Activated CD4-positive, alpha-beta T cell treated with anti-CD3 and anti-CD28 coated beads, Interleukin-10, Interleukin-2, amounts not matched to agents 100 ng/mL and 50 ng/mL, durations not matched to agents 16 hours and 8 hours (primary cell): Measurements from ENCODE around the gene SSNA1.

Experiments used
- DNase-seq: peaks from one replicate; pipeline ENCODE4 v3.0.0-alpha.2; 2020

Gene SSNA1

DNA sequence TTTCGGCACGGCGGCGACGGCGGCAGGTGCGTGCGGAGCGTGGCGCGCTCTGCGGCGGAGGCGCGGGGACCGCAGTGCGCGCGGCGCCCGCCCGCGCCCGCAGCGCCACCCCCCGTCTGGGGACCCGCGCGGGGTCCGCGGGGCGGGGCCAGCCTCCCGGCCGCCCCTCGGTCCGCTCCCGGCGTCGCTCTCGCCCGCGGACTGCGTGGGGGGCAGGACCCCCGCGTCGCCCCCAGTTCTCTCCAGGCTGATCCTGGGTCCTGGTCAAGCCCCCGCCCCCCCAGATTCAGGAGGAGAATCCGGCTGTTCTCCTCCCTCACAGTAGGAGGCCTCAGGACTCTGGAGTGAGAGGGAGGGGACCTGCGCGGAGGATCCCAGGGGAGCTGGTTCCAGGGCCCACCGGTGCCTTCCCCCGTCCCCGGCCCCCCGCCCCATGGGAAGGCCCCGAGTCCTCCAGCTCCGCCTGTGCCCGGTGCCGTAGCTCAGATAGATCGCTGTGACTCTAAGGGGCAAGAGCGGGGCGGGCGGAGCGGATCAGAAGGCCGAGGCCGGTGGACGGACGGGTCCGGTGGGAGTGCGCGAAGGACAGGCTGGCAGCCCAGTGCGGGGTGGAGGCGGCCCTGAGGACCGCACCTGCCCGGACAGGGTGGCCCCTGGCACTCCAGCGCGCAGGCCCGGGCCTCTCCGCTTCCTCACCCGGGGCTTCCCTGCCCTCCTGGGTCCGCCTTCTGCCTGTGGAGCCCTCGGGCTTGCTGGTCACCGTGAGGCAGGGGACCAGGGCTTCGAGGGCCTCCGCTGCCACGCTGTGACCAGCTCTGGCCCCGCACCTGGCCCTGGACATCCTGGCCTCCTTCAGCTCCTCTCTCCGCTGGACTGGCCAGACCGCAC lies 34.0 kb downstream of the SSNA1 start, which contains the start of gene RNF208:
Gene RNF208 (minus strand): TSS at position 51 of the 888 bp plus-strand sequence. CDS start 1,028 bp downstream, outside the sequence.
- no peak for DNase-seq

DNA sequence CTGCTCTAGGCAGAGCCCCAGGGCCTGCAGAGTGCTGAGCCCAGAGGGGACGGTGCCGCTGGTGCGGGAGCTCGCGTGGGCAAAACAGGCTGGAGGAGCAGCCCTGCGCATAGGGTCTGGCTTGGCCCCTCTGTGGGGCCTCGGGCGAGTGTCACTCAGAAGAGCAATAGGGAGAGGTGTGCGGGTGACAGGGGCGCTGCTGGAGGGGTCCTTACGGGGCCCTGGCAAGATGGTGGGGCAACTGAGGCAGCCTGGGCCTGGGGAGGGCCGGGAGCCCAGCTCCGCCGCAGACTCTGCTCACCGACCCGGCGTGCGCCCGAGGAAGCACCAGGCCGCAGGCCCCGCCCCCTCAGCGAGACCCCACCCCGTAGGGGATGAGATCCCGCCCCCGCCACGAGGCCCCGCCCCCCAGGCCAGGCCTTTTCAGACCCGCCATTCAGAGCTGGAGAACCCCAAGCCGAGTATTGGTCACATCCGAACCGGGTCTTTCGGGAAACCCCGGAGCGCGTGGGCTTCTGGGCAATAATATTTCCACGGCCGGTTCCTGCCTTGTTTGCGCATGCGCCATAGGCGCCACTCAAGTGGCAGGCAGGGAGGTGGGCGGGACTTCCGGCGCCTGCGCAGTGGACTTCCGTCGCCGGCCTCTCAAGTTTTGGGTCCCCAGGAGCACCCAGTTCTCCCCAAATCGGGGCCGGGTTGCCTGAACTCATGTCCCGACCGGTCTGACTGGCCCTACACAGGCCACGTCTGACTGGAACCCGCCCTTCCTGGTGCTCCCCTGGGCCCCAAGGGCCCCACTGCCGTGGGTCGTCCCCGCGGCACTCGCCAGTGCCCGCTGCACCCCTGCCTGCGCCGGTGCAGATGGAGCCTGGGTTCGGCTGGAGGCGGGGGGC lies 34.8 kb downstream of the SSNA1 start:
- peak; percentile 100 for DNase-seq

DNA sequence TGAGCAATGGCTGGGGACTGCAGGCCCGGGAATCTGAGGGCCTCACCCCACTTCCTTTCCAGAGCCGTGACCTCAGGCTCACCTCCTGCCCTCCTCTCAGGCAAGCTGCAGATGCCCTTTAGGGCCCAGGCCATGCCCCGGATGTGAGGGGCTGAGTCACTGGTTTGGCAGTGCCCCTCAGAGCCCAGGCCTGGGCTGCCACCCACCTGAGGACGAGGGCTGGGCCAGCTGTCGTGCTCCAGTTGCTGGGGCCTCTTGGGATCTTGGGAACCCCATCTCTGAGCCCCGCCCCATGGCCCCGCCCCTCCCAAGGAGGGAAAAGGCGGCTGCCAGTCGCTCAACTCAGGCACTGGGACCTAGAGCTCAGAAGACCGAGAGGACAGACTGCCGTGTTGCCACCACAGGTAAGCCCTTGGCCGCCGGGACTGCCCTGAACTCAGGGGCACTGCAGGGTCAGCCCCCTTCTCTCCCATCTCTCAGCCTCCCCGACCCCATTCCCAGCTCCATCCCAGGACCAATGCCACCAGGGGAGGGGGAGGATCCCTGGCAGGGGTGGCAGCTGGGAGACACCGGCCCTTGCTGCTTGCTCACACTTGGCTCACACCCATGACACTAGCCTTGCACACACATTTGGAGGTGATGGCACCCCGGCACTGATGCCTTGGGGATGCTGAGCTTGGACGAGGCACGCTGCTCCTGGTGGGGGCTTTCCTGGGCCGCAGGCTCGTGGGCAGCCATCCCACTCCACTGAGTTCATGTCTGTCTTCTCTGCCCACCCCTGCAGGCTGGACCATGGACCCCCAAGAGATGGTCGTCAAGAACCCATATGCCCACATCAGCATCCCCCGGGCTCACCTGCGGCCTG lies 36.6 kb downstream of the SSNA1 start, which contains the start of gene CYSRT1:
Gene CYSRT1 (plus strand): TSS at position 345 of the 865 bp plus-strand sequence. CDS start 448 bp downstream, at position 793.
- DNase-seq = peak; percentile 50

DNA sequence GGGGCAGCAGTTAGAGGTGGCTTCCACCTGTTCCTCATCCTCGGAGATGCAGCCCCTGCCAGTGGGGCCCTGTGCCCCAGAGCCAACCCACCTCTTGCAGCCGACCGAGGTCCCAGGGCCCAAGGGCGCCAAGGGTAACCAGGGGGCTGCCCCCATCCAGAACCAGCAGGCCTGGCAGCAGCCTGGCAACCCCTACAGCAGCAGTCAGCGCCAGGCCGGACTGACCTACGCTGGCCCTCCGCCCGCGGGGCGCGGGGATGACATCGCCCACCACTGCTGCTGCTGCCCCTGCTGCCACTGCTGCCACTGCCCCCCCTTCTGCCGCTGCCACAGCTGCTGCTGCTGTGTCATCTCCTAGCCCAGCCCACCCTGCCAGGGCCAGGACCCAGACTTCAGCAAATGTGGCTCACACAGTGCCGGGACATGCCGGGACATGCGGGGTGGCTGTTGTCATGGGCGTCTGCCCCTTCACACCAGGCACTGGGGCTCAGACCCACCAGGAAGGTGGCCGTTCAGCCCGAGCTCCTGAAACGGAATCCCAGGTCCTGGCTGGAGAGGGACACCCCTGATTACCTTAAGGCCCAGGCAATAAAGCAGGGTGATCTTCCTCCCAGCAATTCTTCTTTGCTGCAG lies 37.3 kb downstream of the SSNA1 start:
- DNase-seq = no peak

DNA sequence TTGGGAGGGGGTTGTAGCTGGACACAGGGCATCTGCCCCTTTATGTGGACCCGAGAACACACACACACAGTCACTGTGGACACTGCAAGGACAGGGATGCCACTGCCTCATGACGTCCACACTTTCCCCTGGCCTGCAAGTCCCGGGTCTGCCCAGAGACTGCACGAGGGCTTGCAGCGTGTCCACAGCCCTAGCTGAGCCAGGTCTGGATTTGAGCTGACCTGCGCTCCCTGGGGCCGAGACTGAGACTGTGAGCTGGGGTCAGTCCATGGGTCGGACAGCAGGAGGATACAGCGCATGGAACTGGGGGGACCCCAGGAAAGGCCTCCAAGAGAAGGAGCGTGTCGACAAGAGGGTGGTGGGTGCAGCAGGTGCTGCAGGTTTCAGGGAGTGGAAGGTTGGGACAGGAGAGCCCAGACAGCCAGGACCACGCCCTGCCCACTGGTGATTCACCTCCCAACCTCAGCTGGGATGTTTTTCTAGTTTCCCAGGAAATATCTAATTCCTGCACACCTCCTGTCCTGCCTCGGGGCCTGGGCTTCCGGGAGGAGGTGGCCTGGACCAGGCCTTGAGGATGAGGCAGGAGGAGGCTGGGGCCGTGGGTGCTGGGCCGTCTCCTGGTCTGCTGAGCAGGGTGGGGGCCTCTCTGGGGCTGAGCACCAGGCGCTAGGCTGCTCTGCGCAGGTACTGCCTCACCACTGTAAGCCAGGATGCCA lies 38.0 kb downstream of the SSNA1 start:
- DNase-seq = no peak

DNA sequence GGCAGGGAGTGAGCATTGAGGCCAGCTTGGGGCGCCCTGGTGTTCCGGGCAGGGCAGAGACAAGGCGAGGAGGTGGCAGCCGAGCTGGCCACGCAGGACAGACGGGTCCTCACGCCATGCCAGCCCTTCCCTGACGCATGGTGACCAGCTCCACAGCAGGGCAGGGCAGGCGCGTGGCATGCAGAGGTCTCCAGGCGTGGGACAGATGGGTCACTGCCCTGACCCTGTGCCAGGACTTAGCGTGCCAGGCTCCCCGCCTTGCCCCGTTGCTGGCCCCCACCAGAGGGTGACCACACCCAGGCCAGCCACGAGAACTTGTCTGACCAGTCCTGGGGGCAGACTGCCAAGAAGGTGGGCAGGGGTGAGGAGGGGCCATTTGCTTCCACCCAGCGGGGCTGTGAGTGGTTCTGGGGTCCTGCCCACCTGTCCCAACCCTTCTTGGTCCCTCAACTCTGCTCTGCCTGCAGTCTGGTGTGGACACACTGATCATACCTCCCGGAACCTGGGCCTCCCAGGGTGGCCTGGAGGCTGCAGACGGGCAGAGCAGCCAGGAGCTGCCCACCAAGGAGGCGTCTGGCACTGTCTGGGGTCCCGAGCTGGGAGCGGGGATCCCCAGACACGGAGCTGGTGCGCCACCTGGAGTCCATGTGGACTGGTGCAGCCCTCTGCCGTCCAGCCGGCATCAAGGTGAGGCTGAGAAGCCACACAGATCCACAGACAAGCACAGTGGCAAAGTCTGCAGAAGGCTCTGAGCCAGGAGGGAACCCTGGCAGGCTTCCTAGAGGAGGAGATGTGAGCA lies 38.8 kb downstream of the SSNA1 start, which contains the start of gene RNF224:
Gene RNF224 (plus strand): TSS at position 449 of the 799 bp plus-strand sequence. CDS start 834 bp downstream, outside the sequence.
- DNase-seq = peak; percentile 87

DNA sequence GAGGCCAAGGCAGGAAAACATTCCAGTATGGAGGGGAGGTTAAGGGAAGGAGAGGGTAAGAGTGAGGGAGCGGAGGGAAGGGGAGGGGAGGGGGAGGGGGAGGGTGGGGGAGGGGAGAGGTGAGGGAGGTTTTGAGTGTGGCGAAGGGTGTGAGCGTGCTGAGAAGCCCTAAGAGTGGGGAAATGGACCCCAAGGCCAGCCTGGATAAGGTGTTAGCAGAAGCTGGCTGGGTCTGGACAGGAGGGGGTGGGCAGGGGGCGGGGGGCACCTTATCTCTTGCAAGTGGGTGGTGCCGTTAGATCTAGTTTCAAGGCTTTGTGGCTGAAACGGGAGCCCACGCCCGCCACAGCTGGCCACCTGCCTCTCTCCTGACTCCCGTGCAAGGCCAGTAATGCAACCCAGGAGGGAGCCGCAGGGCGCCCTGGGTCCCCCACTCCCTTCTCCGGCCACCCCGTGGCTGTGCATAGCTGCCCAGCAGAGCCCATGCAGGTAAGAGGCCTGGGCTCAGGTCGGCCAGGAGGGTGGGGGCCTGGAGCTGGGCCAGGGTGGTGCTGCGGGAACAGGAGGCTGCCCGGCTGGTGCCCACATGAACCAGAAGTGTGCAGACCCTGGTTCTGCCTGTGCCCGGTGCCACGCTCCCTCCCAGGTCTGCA lies 39.5 kb downstream of the SSNA1 start:
- DNase-seq = no peak

DNA sequence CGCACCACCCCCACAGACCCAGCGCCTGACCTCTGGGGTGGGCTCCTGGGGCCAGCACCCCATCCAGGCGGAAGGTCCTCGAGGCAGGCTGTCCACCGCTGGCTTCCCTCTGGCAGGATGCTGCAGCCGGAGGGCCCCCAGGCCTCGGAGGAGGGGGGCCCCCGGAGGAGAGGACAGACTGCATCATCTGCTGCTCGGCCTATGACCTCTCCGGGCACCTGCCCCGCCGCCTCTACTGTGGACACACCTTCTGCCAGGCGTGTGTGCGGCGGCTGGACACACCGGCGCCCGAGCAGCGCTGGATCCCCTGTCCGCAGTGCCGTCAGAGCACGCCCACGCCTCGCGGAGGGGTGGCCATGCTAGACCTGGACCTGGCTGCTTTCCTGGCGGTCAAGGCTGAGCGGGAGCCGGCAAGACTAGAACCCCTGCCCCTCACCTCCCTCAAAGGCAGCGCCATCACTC lies 40.1 kb downstream of the SSNA1 start:
- DNase-seq = no peak

DNA sequence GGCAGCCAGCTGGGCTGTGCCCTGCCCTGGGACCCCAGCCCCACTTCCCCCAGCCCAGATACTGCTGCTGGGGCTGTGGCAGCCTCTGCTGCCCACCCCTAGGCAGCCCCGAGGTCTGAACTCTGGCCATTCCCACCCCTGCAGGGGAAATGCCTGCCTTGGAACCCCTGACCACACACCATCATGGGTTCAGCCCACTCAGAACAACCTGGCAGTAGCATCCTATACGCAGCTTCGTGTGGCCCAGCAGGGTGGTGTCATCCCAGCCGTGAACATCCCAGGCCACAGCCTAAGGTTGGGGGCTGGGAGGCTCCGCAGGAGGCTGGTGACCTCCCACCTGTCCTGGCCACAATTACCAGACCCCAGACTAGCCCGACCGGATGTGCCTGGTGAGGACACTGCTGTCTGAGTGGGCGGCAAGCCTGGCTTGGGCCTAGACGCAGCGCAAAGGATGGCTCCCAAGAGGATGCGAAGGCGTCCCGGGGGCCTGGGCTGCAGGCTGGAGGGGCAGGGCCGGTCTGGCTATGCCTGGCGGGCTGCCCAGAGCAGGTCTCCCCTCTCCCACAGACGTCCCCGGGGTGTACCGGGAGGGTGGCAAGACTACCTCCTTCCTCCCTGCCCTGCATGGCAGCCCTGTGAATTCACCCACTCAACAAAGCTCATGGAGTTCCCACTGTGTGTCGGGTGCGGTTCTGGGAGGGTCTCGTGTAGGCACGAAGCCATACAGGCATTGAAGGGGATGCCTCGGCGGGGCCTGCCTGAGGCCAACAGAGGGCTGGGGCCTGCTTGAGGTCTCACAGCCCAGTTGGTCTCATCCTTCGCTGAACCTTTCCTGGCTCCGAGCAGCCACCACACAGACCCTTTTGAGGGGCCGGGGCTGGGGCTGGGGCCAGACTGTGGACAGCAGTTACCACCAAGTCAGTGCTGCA lies 40.8 kb downstream of the SSNA1 start:
- no peak for DNase-seq

DNA sequence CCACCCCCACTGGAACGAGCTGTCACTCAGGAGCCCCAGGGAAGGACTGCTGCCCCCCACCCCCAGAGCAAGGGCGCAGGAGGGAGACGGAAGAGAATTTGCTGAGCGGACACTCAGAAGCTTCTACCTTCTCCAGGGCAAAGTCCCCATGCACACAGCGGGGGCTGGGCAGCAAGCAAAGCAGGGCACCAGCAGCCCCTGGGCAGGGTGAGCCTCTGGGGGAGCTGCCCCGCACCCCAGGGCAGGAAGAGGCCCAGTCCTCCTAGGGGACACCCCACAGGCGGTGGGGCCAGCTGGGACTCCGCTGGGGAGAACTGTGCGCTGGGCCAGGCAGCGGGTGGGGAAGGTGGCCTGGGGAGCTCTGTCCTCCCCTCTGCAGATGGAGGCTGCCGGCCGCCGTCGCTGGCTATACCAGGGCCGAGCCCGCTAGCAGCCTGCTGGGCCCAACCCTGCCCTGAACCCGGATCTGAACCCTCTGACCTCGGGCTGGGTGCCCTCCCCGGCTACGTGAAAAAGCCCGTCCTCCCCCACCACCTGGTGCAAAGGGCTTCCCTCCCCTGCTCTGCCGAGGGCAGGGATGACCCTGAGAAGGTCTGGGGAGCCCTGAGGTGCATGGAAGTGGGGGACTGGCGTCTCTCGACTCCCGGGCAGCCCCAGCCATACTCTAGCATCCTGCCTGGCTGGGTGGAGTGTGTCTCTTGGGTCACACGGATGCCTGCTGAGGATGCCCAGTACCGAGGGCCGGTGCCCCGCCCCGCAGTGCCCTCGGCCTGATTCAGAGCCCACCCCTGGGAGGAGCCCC lies 41.6 kb downstream of the SSNA1 start:
- no peak for DNase-seq

DNA sequence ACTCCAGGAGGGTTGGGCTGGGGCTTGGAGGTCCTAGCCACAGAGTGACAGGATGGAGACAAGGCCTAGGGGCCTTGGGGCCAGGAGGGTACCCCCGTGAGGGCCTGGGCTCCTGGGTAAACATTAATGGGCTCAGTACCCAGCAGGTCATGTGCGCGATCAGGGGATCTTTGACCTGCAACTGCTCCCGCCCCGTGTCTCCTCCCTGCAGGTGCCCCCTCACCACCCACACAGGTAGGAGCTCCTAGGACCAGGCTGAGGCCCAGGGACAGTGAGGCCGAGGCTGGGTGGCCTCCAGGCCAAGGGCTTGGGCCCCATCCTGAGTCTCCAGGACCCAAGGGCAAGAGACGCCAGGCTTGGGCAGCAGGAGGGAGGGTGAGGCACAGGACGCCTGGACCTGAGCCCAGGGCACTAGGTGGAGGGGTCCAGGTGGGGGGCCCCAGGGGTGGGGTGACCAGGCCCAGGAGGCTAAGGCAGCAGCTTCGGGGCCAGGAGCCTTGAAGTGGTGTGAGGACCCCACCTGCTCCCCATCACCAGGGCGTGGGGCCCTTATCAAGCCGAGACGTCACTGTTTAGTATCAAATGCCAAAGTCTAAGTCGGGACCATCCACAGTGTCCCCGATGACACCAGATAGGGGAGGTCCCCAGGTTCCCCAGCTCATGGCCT lies 42.4 kb downstream of the SSNA1 start, which contains the start of gene SLC34A3:
Gene SLC34A3 (plus strand): TSS at position 197 of the 667 bp plus-strand sequence. CDS start 802 bp downstream, outside the sequence.
- DNase-seq = no peak

DNA sequence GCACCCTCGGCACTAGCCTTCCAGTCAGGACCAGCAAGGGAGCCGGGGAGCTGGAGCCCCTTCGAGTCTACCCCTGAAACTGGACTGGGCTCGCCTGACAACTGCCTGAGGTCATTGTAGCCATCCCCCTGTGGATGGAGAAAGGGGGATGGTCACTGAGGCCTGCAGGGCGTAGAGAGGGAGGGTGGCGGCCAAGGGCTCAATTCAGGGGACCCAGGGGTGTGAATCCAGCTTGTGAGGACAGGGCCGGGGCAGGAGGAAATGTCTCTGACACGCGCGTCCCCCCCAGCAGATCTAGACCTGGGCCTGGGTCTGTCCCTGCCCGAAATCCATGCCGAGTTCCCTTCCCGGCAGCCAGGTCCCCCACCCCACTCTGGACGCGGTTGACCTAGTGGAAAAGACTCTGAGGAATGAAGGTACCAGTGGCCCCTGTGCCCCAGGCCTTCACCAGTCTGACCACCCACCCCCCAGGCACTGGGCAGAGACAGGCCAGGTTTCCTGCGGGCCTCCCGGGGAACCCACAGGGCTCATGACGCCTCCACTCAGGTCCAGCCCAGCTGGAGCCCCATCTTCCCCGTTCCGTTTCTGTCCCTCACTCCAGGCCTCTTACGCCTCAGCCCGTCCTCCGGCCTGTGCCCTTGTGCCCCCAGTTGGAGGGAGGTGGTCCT lies 43.0 kb downstream of the SSNA1 start:
- no peak for DNase-seq

DNA sequence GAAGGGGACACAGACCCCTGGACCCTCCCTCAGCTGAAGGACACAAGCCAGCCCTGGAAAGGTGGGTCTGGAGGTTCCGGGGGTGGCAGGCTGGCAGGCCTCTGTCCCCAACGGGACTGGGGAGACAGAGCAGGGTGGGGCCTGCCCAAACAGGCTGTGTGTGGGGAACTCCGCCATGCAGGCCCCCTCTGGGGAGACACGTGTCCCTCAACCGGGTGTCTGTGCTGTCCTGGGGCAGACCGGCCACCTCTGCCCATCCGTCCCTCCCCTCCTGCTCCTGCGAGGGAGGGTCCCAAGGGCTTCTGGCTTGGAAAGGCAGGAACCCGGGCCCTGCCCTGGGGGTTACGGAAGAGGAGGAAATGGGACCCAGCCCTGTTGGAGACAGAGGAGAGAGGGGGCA lies 43.6 kb downstream of the SSNA1 start:
- DNase-seq = no peak

DNA sequence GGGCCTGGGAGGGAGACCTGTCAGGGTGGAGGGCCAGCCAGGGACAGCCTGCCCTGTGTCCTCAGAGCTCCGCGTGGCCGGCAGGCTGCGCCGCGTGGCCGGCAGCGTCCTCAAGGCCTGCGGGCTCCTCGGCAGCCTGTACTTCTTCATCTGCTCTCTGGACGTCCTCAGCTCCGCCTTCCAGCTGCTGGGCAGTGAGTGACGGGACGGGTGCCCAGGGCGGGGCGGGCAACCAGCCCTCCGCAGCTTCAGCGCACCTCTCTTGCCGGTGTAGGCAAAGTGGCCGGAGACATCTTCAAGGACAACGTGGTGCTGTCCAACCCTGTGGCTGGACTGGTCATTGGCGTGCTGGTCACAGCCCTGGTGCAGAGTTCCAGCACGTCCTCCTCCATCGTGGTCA lies 44.0 kb downstream of the SSNA1 start:
- DNase-seq = no peak

DNA sequence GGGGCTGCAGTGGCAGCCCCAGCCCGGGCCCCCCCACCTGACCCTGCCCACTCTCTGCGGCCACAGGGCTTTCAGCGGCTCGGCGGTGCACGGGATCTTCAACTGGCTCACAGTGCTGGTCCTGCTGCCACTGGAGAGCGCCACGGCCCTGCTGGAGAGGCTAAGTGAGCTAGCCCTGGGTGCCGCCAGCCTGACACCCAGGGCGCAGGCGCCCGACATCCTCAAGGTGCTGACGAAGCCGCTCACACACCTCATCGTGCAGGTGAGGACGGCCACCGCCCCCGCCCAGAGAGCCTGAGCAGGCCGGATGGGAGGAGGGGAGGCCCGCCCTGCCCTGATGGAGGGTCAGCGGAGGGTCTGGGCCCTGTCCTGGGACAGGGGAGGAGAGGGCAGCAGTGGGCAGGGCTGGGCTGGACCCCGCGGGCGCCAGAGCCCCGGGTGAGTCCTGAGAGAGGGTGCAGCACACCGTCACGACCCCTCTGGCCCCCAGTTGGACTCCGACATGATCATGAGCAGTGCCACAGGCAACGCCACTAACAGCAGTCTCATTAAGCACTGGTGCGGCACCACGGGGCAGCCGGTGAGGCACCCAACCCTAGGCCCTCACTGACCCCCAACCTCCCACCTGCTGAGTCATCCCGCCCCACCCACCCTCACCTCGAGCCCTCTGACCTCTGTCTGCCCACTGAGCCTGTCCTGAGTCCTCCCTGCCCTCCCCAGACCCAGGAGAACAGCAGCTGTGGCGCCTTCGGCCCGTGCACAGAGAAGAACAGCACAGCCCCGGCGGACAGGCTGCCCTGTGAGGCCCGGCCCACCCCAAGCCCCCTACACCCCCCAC lies 44.9 kb downstream of the SSNA1 start:
- DNase-seq = no peak
